H1 (cell line): ENCODE data around the gene MECR.

ENCODE experiments used
- POLR2A ChIP-seq, 2 experiments: IDR thresholded peaks; 1 replicate in 1 of 2; 2 replicates in 1 of 2; pipeline ENCODE4 v1.6.1; 2011; ENCODE audit warnings: low read depth in 2 of 2, low read length in 2 of 2, mild to moderate bottlenecking in 2 of 2; ENCODE audit errors: control extremely low read depth in 1 of 2
- SRF ChIP-seq: IDR thresholded peaks from 2 replicates; pipeline ENCODE4 v1.6.1; 2011; ENCODE audit warnings: mild to moderate bottlenecking, low read depth, low read length, moderate library complexity
- YY1 ChIP-seq: IDR thresholded peaks from 2 replicates; pipeline ENCODE4 v1.6.1; 2011; ENCODE audit warnings: low read depth, mild to moderate bottlenecking, low read length
- TF ChIP-seq, protein P1 (sequence below): IDR thresholded peaks from 2 replicates; pipeline ENCODE4 v1.6.1; 2011; ENCODE audit warnings: low read depth, mild to moderate bottlenecking, low read length; ENCODE audit not compliant: insufficient read depth
- TF ChIP-seq, protein P2 (sequence below): IDR thresholded peaks from 2 replicates; pipeline ENCODE4 v1.6.1; 2011; ENCODE audit warnings: low read length, improper control_type of control experiment
- TF ChIP-seq, protein P3 (sequence below), 3 experiments: IDR thresholded peaks; 1 replicate in 2 of 3; 2 replicates in 1 of 3; pipeline versions ENCODE4 v1.5.1 to v1.6.1; 2011; ENCODE audit warnings: low read length in 3 of 3, mild to moderate bottlenecking in 3 of 3, inconsistent platforms in 2 of 3, low read depth in 1 of 3, moderate library complexity in 1 of 3; ENCODE audit not compliant: insufficient read depth in 1 of 3; ENCODE audit errors: control extremely low read depth in 1 of 3

DNA sequence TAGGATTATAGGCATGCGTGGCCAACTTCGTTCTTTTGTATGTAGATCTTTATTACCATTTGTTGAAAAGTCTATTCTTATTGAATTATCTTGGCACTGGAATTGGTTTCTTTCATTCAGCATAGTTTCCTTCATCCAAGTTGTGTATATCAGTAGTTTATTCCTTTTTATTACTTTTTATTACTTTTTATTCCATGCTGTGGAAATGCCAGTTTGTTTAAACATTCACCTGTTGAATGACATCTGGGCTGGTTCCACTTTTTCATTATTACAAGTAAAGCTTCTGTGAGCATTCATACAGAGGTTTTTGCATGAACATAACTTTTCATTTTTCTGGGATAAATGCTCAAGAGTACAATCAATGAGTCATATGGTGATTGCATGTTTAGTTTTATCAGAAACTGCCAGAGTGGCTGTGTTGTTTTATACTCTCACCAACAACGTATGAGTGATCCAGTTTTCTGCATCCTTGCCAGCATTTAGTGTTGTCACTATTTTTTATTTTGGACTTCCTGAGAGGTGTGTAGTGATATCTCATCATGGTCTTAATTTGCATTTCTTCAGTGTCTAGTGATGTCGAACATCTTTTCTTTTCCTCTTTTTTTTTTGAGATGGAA, 34.1 kb upstream of the MECR start:
- TF ChIP-seq POLR2A (IDR thresholded peaks at IDR 0.05; ENCODE audit: control extremely low read depth in 1 of 2, low read depth in 2 of 2, low read length in 2 of 2) (no peak), YY1 (no peak), SRF (no peak)
- TF ChIP-seq, protein P1, sequence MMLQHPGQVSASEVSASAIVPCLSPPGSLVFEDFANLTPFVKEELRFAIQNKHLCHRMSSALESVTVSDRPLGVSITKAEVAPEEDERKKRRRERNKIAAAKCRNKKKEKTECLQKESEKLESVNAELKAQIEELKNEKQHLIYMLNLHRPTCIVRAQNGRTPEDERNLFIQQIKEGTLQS: no peak
- TF ChIP-seq, protein P2, sequence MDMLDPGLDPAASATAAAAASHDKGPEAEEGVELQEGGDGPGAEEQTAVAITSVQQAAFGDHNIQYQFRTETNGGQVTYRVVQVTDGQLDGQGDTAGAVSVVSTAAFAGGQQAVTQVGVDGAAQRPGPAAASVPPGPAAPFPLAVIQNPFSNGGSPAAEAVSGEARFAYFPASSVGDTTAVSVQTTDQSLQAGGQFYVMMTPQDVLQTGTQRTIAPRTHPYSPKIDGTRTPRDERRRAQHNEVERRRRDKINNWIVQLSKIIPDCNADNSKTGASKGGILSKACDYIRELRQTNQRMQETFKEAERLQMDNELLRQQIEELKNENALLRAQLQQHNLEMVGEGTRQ: no peak
- TF ChIP-seq, protein P3, sequence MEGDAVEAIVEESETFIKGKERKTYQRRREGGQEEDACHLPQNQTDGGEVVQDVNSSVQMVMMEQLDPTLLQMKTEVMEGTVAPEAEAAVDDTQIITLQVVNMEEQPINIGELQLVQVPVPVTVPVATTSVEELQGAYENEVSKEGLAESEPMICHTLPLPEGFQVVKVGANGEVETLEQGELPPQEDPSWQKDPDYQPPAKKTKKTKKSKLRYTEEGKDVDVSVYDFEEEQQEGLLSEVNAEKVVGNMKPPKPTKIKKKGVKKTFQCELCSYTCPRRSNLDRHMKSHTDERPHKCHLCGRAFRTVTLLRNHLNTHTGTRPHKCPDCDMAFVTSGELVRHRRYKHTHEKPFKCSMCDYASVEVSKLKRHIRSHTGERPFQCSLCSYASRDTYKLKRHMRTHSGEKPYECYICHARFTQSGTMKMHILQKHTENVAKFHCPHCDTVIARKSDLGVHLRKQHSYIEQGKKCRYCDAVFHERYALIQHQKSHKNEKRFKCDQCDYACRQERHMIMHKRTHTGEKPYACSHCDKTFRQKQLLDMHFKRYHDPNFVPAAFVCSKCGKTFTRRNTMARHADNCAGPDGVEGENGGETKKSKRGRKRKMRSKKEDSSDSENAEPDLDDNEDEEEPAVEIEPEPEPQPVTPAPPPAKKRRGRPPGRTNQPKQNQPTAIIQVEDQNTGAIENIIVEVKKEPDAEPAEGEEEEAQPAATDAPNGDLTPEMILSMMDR (IDR thresholded peaks at IDR 0.05; ENCODE audit: control extremely low read depth in 1 of 3, insufficient read depth in 1 of 3, low read depth in 1 of 3, low read length in 3 of 3): no peak
